Stomach smooth muscle (tissue), 2 donors: ENCODE data around the gene ADRA2C.

Experiments
- H3K27ac ChIP-seq: one replicate; pipeline ENCODE4 v1.7.0; 2013; ENCODE audit warnings: mild to moderate bottlenecking, low read length, inconsistent platforms
- H3K27me3 ChIP-seq, 2 donors: one replicate each; pipeline ENCODE4 v1.7.0; 2013; ENCODE audit warnings: low read length in 2 of 2; ENCODE audit not compliant: insufficient read depth in 2 of 2, control insufficient read depth in 1 of 2
- H3K36me3 ChIP-seq, 2 donors: one replicate each; pipeline ENCODE4 v1.7.0; 2013; ENCODE audit warnings: low read length in 2 of 2; ENCODE audit not compliant: control insufficient read depth in 2 of 2, insufficient read depth in 2 of 2
- H3K4me1 ChIP-seq: one replicate; pipeline ENCODE4 v1.7.0; 2013; ENCODE audit warnings: low read length; ENCODE audit not compliant: control insufficient read depth, insufficient read depth
- H3K4me3 ChIP-seq, 2 donors: one replicate each; pipeline ENCODE4 v1.7.0; 2013; ENCODE audit warnings: low read length in 2 of 2
- H3K9ac ChIP-seq, 2 donors: one replicate each; pipeline ENCODE4 v1.7.0; 2013; ENCODE audit warnings: low read length in 2 of 2, mild to moderate bottlenecking in 1 of 2
- H3K9me3 ChIP-seq, 2 donors: one replicate each; pipeline ENCODE4 v1.7.0; 2013; ENCODE audit warnings: low read length in 2 of 2; ENCODE audit not compliant: control insufficient read depth in 2 of 2
- donor health status: healthy.
- donor health status: Pancreatic carcinoma.

The ADRA2C gene

GRCh38 chr4:3735196-3735595, 31.0 kb upstream of the ADRA2C start:
- H3K4me1 ChIP-seq = no peaks in the 10 kb centered on the region

GRCh38 chr4:3736290-3736689, 29.9 kb upstream of the ADRA2C start:
- no peaks in the 10 kb centered on the region for H3K36me3 ChIP-seq
- H3K4me3 ChIP-seq = no peak overlapping the region
- peaks cover 9 to 19% of the 10 kb centered on the region in 2 donors for H3K27me3 ChIP-seq
- H3K4me1 ChIP-seq = no peaks in the 10 kb centered on the region
- peaks cover 3 to 5% of the 10 kb centered on the region in 2 donors for H3K9me3 ChIP-seq
- no peak overlapping the region for H3K9ac ChIP-seq
- H3K27ac ChIP-seq = no peak overlapping the region

More at GRCh38 chr4:3735196-3735595, 31.0 kb upstream of the ADRA2C start:
- Histone ChIP-seq H3K36me3 (no peaks in the 10 kb centered on the region), H3K4me3 (no peak overlapping the region), H3K27me3 (peaks cover 7 to 17% of the 10 kb centered on the region in 2 donors), H3K9me3 (peaks cover 3 to 7% of the 10 kb centered on the region in 2 donors), H3K9ac (no peak overlapping the region), H3K27ac (no peak overlapping the region)

- Histone ChIP-seq H3K4me3 (no peak overlapping the region), H3K4me1 (no peaks in the 10 kb centered on the region), H3K9ac (no peak overlapping the region), H3K9me3 (peaks cover 2 to 3% of the 10 kb centered on the region in 2 donors), H3K27ac (no peak overlapping the region), H3K36me3 (no peaks in the 10 kb centered on the region), H3K27me3 (peaks cover 7 to 18% of the 10 kb centered on the region in 2 donors)
These were observed 29.4 kb upstream of the ADRA2C start for GRCh38 chr4:3736806-3737205.

- peaks cover 28 to 37% of the 10 kb centered on the region in 2 donors for H3K27me3 ChIP-seq
- H3K4me1 ChIP-seq = no peaks in the 10 kb centered on the region
- no peaks in the 10 kb centered on the region for H3K36me3 ChIP-seq
- no peak overlapping the region for H3K4me3 ChIP-seq
- H3K27ac ChIP-seq = no peak overlapping the region
- peaks cover 3 to 10% of the 10 kb centered on the region in 2 donors for H3K9me3 ChIP-seq
- H3K9ac ChIP-seq = no peak overlapping the region
These were observed 26.6 kb upstream of the ADRA2C start for GRCh38 chr4:3739577-3739976.

GRCh38 chr4:3740256-3740655, 25.9 kb upstream of the ADRA2C start:
- Histone ChIP-seq H3K9ac (no peak overlapping the region), H3K4me1 (no peaks in the 10 kb centered on the region), H3K27ac (no peak overlapping the region), H3K27me3 (peaks cover 33 to 43% of the 10 kb centered on the region in 2 donors), H3K9me3 (peaks cover 3 to 10% of the 10 kb centered on the region in 2 donors), H3K4me3 (no peak overlapping the region), H3K36me3 (no peaks in the 10 kb centered on the region)

- Histone ChIP-seq H3K36me3 (no peaks in the 10 kb centered on the region), H3K9ac (no peak overlapping the region), H3K4me1 (no peaks in the 10 kb centered on the region), H3K9me3 (peaks cover under 1 to 10% of the 10 kb centered on the region in 2 donors), H3K27me3 (peaks cover 42 to 54% of the 10 kb centered on the region in 2 donors), H3K4me3 (no peak overlapping the region), H3K27ac (no peak overlapping the region)
These were observed 24.8 kb upstream of the ADRA2C start for GRCh38 chr4:3741217-3742011.

- H3K27ac ChIP-seq = no peak overlapping the region
- no peaks in the 10 kb centered on the region for H3K4me1 ChIP-seq
- no peak overlapping the region for H3K4me3 ChIP-seq
- H3K27me3 ChIP-seq = peaks cover 46 to 62% of the 10 kb centered on the region in 2 donors
- H3K9me3 ChIP-seq = peaks cover 0 to 10% of the 10 kb centered on the region in 2 donors
- no peaks in the 10 kb centered on the region for H3K36me3 ChIP-seq
- no peak overlapping the region for H3K9ac ChIP-seq
These were observed 23.6 kb upstream of the ADRA2C start for GRCh38 chr4:3742610-3743009.

GRCh38 chr4:3744232-3744631, 22.0 kb upstream of the ADRA2C start:
- Histone ChIP-seq H3K36me3 (no peaks in the 10 kb centered on the region), H3K4me3 (no peak overlapping the region), H3K27ac (no peak overlapping the region), H3K27me3 (peaks cover 49 to 59% of the 10 kb centered on the region in 2 donors), H3K9ac (no peak overlapping the region), H3K9me3 (peaks cover 0 to 10% of the 10 kb centered on the region in 2 donors), H3K4me1 (no peaks in the 10 kb centered on the region)

GRCh38 chr4:3744901-3745300, 21.3 kb upstream of the ADRA2C start:
- no peaks in the 10 kb centered on the region for H3K36me3 ChIP-seq
- H3K4me3 ChIP-seq = no peak overlapping the region
- peaks cover 49 to 59% of the 10 kb centered on the region in 2 donors for H3K27me3 ChIP-seq
- peaks cover 0 to 10% of the 10 kb centered on the region in 2 donors for H3K9me3 ChIP-seq
- no peaks in the 10 kb centered on the region for H3K4me1 ChIP-seq
- H3K27ac ChIP-seq = no peak overlapping the region
- no peak overlapping the region for H3K9ac ChIP-seq

- no peaks in the 10 kb centered on the region for H3K4me1 ChIP-seq
- H3K4me3 ChIP-seq = no peak overlapping the region
- peaks cover 0 to 10% of the 10 kb centered on the region in 2 donors for H3K9me3 ChIP-seq
- H3K27ac ChIP-seq = no peak overlapping the region
- H3K36me3 ChIP-seq = no peaks in the 10 kb centered on the region
- H3K9ac ChIP-seq = no peak overlapping the region
- H3K27me3 ChIP-seq = peaks cover 46 to 56% of the 10 kb centered on the region in 2 donors
These were observed 20.1 kb upstream of the ADRA2C start for GRCh38 chr4:3745886-3746656.
